ACHN (cell line): Measurements from ENCODE around the gene CORO1C.

Experiments
- DNase-seq: peaks from one replicate; pipeline ENCODE4 v3.0.0-alpha.2; 2015
- in situ Hi-C: cut with HindIII; loops from 2 replicates; pipeline ENCODE4 v1.10.0; 2017; ENCODE audit warnings: low sequenced_read_pairs, low pct_ligation_motif_present, low pct_unique_long_range_greater_than_20kb

CORO1C gene

DNA sequence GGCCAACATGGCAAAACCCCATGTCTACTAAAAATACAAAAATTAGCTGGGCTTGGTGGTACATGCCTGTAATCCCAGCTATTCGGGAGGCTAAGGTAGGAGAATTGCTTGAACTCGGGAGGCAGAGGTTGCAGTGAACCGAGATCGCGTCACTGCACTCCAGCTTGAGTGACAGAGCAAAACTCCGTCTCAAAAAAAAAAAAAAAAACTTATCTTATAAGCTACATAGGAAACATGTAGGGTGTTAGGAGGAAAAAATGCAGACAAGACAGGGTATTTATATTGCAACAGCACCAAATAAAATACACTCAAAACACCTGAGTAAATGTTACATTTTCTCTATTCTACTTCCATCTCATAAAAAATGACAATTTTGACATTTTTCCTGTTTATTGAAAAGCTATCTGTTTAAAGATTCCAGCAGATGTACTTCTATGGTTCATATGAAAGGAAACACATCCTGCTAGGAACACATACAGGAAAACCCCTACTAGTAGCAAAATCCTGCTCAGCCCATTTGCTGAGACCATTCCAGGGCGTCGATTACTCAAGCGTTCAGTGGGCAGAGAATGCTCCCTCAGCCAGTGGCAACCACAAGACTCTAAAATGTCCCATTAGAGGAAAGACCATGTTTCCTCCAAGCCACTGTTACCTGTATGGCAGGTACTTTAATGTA is 19.7 kb downstream of the CORO1C start:
- in situ Hi-C loops: no loop called here
- DNase-seq: peak; percentile 68

DNA sequence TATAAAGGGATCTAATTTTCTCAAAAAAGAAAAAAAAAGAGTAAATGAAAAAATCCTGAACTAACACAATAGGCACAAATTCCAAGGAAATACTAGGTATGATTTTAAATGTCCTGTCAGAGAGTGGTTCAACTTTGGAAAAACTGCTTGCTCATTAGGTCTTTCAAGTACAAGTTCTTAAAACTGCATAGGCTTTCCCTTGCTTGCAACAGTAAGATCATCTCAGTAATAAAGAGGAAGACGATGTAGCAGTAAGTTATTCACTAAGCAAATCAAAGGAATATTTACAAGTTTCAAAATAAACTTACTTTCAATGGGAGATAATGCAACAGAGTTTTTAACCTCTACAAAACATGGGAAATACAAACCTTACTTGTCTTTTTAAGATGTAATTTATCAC is 21.6 kb downstream of the CORO1C start:
- DNase-seq: no peak
- in situ Hi-C loops: no loop called here

DNA sequence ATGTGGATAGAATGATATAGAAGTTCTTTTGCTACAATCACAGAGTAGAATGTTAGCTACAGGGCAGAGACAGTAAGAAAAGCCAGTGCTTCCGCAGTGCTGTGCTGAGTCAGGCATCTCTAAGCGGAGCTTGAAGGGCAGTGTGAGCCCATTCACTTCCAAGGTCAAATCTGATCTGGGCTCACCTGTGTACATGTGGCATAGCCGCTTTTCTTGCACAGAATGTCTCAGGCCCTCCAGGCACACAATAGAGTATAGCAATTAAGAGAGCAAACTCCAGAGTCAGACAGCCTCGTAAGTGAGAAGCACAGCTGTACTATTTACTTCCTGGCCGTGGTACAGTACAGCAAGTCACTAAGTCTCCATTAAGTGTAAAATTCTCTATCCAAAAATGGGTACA is 26.8 kb downstream of the CORO1C start:
- in situ Hi-C loops: no loop called here
- no peak for DNase-seq

DNA sequence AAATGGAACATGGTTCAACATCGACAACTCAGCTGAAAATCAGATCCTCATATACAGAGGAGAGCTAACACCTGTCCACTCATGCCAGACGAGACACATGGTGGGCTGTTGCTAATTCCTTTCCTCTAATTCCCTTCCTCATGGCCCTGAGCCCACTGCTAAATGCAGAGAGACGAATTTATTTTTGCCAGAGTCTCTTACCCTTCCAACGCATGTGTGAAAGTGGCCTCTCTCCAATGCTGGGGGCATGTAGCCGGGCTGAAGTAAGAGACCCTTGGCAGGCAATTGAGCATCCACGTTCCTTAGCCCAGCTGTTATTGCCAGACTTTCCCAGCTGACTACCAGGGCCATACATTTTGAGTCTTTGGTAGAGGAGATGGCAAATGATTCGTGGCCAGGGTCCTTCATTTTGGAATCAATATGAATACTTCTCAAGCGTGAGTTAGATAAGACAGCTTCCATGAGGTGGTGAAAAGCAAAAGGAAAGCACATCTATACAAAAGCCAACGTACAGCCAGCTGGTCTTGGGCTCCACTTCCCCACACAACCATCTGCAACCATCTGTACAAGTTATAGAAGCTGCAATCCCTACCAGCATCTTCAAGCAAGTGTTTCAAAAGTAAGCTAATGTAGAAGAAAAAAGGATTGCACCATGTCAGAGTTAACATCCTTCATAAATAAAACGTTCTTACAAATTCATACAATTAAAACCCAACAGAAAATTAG is 28.6 kb downstream of the CORO1C start:
- in situ Hi-C loops: no loop called here
- no peak for DNase-seq

DNA sequence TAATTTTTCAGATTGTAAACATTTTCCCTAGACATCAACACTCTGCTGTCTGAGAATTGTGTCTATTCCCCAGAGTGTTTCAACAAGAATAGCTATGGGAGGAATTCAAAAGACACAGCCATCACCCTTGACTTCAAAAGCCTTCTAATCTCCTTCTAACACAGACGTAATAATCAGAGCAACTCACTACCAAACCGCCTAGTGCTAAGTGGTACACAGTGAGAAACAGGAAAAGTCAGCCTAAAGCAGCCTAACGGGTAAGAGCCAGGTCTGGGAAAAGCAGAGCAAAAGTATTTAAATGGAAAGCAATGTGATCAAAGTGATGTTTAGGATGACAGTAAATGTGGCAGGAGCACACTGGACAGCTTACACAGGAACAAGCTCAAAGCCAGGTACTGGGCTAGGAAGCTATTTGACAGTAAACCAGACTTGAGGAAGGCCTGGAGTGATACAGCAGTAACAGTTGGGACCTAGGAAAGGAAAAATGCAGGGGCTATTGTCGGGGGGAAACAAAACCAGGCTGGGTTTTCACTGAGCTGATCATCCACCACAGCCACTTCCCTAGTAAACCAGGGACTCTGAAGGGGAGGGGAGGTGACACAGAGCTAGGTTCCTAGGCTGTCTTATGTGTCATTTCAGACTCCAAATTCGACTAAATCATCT is 29.4 kb downstream of the CORO1C start:
- in situ Hi-C loops: no loop called here
- no peak for DNase-seq

DNA sequence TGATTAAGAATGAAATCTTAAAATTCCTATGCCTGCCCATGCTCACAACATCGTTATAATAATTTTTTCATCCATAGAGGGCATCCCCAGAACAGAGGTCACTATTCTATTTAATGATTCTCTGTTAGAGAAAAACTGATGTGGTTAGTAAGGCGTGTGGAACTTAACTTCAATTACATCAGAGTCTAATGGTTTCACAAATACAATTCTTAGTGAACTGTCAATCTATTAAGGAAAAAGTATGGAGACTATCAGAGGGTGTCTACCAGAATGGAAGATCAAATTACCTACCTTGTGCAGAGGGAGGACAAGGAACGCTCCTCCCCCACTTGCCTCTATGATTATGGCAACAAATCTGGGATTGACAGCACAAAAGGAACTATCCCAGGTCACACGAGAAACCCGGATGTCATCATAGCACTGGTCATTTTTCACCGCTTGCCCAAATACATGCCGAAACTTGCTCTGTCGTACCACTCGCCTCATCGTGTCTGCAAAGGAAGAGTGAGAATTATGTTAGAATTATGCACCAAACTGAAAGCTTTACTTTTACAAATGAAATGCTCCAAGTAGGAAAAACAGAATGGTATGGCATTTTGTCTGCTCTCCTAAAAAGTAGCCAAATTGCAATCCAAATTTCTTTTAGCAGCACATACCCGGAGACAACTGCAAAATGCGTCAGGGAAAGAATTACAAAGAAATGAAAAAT is 30.3 kb downstream of the CORO1C start:
- DNase-seq: no peak
- in situ Hi-C loops: no loop called here

DNA sequence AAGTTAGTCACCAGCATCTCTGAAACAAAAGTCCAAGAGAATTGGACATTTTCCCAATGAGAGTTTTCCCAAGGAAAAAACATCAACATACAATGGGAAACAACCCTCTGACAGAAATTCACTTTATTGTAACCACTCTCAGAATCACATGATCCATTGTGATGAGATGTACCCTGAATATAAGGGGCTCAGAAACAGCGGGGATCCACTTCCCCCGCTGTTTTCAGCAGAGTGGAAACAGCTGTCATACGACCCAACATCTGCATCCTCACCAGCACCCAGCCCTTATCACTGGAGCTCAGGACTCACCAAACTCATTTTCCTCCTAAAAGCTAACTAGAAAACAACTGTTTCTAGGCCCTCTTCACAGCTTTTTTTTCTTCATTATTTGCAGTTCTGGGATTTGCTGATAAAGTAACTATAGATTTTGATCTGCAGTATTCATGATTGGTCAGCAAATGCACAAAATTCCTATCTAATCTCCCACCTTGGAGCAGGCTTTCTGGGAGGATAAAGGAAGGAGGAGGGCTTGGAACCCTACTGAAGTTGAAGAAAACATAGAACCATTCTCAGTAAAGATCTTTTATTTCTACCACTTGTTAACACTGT is 31.3 kb downstream of the CORO1C start:
- in situ Hi-C loops: no loop called here

DNA sequence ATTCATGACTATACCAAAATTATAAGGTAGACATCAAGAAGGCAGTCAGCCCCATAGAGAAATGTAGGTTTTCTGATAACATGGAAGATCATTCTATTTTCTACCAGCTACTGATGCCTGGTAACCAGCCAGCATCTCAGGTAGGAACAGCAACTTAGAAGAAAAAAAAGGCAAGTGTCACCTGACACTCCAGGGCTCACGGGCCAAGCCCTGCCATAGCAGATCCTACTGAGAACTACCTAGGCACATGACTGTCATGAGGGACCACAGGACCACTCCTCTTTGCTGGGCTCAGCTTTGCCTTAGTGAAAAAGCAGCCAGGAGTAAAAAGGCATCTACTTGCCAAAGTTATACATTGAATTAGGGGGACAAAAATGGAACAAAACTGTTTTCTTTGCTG is 33.4 kb downstream of the CORO1C start:
- DNase-seq: no peak
- in situ Hi-C loops: no loop called here

More for the DNA sequence above, 31.3 kb downstream of the CORO1C start:
- no peak for DNase-seq

DNA sequence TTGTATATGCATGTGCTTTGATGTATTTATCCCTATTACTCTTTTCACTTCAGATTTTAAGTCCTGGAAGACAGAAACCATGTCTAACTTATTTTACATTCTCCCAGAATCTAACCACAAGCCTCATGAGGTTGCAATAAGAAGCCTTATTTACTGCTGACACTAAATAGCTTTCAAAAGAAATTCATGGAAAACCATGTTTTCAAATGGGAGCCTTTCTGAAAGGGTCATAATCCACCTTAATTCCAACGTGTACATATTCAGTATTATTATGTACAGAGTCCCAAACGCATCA is 34.4 kb downstream of the CORO1C start:
- DNase-seq: no peak
- in situ Hi-C loops: no loop called here

DNA sequence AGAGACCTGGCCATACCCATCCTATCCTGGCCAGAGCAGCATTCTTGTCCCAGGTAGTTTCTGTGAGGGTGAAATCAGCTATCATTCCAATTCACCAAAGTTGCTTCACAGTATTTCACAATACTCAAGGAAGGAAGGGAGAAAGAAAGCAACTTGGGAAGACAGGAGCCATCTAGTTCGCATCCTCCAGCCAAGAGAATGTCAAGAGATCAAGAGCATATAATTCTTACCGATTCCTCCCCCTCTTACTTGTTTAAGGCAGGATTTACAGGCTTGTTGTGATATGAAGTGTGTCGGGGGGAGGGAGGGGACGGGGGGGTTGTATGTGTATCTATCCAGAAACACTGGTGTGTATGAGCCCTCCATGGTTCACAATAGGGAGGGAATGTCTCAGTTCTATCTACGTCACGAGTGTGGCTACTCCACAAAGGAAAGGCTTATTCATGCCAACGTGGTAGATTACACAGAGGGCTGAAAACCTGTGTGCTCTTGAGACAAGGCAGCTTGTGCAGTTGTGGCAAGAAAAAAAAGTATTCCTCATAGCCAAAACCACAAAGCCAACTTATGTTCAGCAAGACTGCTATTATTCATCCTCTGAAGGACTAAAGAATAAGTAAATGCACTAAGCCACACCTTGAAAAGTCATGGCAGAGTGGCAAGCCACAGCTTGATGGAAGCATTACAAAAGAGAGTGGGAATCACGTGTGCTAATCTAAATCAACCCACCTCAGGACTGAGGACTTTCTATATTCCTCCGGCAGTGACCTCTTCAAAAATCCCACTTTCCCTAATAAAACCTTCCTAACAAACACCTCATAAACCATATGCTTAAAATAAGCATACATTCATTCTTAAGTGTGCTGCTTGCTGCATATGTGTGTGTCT is 35.0 kb downstream of the CORO1C start:
- peak; percentile 86 for DNase-seq
- in situ Hi-C loops: no loop called here

DNA sequence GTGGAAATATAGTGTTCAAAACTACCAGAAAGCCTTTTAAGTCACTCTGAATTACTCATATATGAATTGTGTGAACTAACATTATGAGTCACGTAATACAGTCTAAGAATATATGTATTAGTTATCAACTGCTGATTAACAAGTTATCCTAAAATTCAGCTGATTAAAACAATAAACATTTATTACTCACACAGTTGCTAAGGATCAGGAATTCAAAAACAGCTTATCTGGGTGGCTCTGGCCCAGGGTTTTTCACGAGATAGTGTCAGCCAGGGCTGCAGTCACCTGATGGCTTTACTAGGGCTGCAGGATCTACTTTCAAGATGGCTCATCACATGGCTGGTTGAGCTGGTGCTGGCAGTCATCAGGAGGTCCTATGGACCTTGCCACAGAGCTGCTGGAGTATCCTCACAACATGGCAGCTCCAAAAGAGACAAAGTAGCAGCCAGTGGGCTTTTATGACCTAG is 36.5 kb downstream of the CORO1C start:
- DNase-seq: no peak
- in situ Hi-C loops: no loop called here

DNA sequence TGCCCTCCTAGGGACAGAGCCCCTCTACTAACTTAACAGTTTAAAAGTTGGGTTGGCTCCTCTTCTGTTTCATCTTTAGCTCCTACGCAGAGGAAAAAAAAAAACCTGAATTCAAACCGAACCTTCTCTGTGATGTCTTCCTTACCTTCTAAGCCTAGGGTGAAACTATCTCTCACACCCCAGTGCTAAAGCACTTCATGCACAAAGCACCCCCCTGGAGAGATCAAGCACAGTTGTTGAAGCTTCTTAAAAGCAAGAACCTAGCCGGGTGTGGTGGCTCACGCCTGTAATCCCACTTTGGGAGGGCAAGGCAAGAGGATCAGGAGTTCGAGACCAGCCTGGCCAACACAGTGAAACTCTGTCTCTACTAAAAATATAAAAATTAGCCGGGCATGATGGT is 37.6 kb downstream of the CORO1C start:
- in situ Hi-C loops: no loop called here

DNA sequence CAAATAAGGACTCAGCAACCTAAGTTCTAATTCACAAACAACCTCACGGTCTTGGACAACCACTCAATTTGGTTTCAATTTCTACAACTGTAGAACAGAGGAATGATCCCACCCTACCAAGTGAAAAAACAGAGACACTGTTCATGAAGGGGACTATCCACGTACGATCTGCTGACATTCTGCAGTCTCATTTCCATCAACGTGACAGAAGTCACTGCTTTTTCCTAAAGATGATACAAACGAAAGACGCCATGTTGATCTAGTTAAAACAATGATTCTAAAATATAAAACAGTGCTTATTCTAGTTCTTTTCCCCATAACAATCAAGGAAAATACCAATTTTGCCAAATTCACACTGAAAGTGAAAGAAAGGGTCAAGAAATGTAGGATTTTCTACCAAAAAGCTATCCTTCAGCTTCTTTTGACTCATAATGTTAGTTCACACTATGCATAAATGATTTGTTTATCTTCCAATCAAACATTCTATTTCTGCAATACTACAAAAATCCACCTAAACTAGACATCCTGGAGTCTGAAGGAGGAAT is 38.1 kb downstream of the CORO1C start:
- DNase-seq: no peak
- in situ Hi-C loops: no loop called here

More for the DNA sequence above, 37.6 kb downstream of the CORO1C start:
- no peak for DNase-seq

DNA sequence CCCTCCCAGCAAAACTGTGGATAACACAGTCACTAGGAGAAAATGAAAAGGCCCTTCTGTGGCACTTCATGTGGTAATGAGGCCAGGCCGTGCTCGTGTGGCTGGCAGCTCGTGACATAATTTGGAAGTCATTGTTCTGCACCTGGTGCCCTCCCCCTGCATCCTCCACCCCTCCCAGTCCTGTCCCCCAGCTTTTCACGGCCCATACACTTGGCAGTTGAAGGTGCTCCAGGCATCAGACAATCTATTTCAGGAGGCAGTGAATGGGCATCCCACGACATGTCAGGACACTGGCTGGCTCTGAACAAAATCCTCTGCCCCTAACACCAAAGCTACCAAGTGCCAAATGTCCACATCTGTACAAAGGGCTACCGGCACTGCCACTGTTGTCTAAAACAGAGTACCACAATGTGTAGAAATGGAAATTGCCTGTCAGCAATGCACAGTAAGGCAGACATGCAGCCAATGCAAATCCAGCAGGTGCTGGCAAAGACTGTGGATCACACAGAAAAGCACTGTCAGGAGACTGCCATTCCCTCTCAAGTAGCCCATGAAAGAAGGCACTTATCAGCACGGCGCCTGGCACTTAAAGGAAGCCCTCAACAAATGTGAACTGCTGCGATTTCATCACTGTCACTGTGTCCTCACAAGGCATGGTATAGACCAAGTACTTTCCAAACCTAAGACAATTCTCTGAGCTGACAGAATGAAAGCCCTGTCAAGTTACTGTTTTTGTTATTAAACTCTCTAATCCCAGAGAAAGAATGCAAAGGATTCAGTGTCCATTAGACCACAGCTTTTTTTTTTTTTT is 39.1 kb downstream of the CORO1C start:
- in situ Hi-C loops: no loop called here

DNA sequence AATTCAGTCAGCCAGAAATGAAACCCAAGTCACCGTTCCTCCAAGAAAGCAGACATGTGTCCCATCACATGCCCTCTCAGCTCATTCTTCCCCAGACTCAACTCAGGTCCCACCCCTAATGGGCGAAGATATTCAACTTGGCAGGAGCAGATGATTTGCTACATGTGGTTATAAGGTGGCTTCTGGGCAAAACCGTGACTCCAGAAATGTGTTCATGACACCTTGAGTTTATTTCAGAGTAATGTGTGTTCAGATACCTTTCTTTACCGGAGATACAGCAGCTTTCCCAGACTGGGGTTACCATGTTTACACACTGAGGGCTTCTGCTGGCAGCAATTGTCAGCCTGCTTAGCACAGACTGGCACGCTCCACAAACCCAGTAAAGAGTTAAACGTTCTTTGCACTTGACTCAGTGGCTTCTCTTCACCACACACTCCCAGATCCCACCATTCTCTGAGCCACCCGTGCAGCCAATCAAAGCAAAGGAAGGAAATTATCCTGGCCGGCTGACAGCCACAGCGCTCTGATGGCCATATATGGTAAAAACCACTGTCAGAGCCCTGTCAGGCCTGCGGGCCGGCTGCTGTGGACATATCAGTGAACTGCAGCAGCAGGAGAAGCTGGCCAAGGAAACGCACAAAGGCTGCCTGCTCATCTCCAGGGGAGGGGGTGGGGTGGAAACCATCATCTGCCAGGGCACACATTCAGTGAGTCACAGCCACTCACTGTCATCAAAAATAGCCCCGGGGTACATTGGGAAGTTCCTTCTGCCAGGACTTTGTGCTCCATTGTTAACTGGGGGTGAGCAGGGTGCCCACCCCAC is 39.9 kb downstream of the CORO1C start:
- peak; percentile 100 for DNase-seq
- in situ Hi-C loops: no loop called here

More for the DNA sequence above, 39.1 kb downstream of the CORO1C start:
- DNase-seq: peak; percentile 59

DNA sequence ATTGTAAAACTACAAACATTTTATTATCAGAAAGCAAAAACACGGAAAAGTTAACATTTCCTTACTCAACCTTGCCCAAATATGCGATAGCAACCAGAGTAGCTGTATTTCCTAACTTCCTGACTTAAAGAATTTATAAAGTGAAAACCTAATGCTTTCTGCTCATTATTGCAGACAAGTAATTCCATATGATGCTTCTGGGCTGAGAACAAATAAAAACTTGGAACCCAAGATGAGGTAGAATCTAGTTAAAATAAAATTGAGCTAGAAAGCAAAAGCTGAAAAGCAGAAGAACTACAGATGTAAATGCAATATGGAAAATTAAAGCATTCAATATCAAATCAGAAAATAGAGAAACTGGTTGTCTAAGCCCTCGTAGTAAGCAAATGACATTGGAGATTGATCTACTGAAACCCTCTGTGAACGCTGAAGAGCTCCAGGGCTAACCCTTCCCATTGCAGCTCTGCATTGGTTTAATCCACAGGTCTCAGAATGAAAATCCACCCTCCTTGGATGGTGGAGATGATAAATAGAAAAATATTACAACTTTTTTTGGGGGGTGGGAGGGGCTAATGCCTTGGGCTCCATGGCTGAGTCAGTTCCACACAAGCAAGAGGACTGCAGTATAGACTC is 40.7 kb downstream of the CORO1C start:
- no peak for DNase-seq
- in situ Hi-C loops: no loop called here
